Measurements from ENCODE around the gene AQP3.
"Not testable (repeated sequence)": the region's sequence is repeated elsewhere in the genome, so short reads cannot be mapped to it uniquely, and the experiment has no call there.

The AQP3 gene

DNA sequence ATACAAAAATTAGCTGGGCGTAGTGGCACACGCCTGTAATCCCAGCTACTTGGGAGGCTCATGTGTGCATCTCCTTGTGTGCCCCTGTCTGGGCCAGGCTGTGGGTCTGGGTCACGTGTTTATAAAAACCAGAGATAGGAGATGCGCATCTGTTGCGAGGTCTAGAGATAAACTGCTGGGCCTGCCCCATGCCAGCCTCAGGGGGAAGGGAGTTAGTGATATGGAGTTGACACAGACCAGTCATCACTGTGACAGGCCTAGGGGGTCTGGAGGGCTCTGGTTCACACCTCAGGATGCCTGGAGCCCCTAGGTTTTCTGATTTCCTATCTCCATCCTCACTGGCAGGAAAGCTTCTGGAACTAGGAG, 7.3 kb upstream of the AQP3 start:
- not testable (repeated sequence) for H3K27ac ChIP-seq (ENCODE audit: low read depth, low read length); H3K36me3 ChIP-seq (ENCODE audit: control insufficient read depth in 5 of 5, insufficient read depth in 5 of 5, low read length in 5 of 5); H3K4me3 ChIP-seq (ENCODE audit: low read depth in 1 of 5, low read length in 5 of 5); H3K4me1 ChIP-seq (ENCODE audit: control insufficient read depth in 5 of 5, insufficient read depth in 5 of 5, low read length in 5 of 5); H3K27me3 ChIP-seq (ENCODE audit: control insufficient read depth in 5 of 5, insufficient read depth in 4 of 5, low read length in 5 of 5); H3K9ac ChIP-seq (ENCODE audit: low read length in 5 of 5); H3K9me3 ChIP-seq (ENCODE audit: control insufficient read depth in 5 of 5, low read length in 5 of 5)

DNA sequence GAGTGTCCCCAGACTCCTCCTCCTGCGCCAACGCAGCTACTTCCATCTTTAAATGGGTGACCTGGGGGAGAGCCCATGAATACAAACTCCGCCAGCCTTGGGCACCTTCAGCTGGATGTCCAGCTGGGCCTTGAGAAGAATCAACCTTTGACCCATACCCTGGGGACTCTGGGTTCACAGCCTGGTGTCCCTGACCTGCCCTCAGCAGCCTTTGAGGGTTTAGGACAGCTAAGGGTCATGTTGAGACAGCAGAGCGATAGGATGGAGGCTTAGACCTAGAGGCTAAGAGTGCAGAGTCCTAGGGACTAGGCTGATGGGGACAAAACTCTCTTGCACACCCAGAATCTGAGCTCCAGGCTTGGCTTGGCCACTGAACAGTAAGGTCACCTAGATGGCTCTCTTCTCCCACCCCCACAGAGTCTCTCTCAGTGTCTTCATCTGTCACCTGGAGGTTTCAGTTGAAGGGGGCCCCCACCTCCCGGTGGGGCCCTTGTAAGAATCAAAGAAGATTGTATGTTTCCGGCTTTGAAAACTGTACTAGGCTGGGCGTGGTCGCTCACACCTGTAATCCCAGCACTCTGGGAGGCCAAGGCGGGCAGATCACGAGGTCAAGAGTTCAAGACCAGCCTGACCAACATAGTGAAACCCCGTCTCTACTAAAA, 6.7 kb upstream of the AQP3 start:
- Histone ChIP-seq H3K27ac (ENCODE audit: low read depth, low read length) (no peak overlapping the region), H3K9me3 (ENCODE audit: control insufficient read depth in 5 of 5, low read length in 5 of 5) (no peaks in the 10 kb centered on the region), H3K27me3 (ENCODE audit: control insufficient read depth in 5 of 5, insufficient read depth in 4 of 5, low read length in 5 of 5) (no peaks in the 10 kb centered on the region), H3K4me3 (ENCODE audit: low read depth in 1 of 5, low read length in 5 of 5) (no peak overlapping the region), H3K36me3 (ENCODE audit: control insufficient read depth in 5 of 5, insufficient read depth in 5 of 5, low read length in 5 of 5) (no peaks in the 10 kb centered on the region), H3K9ac (ENCODE audit: low read length in 5 of 5) (no peak overlapping the region), H3K4me1 (ENCODE audit: control insufficient read depth in 5 of 5, insufficient read depth in 5 of 5, low read length in 5 of 5) (no peaks in the 10 kb centered on the region)

DNA sequence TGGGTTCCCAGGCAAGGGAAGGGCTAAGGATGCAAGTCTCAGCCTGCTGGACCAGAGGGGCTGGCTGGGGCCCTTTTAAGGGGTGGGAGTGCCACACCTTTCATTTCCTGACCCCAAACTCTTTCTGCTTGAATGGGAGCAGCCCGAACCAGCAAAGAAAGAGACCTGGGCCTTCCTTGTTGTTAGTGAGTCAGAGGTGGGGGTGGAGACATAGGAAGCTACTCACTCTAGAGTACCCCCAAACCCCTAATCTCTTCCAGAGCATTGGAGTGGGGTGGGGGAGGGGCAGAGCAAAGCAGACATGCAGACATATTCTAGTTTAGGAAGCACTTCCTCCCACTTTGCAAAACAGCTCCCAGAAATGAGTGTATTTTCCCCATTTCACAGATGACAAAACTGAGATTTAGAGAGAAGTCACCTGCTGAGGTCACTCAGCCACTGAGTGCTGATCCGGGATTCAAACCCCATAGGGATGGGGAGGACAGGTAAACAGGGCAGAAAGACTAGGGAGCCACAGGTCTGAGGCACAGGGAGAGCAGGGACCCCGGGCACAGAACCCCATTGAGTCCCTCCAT, 6.0 kb upstream of the AQP3 start:
- Histone ChIP-seq H3K27ac (ENCODE audit: low read depth, low read length) (no peak overlapping the region), H3K4me1 (ENCODE audit: control insufficient read depth in 5 of 5, insufficient read depth in 5 of 5, low read length in 5 of 5) (no peaks in the 10 kb centered on the region), H3K36me3 (ENCODE audit: control insufficient read depth in 5 of 5, insufficient read depth in 5 of 5, low read length in 5 of 5) (no peaks in the 10 kb centered on the region), H3K9me3 (ENCODE audit: control insufficient read depth in 5 of 5, low read length in 5 of 5) (no peaks in the 10 kb centered on the region), H3K27me3 (ENCODE audit: control insufficient read depth in 5 of 5, insufficient read depth in 4 of 5, low read length in 5 of 5) (peaks cover 0 to under 1% (median 0%) of the 10 kb centered on the region in 5 donors), H3K4me3 (ENCODE audit: low read depth in 1 of 5, low read length in 5 of 5) (no peak overlapping the region), H3K9ac (ENCODE audit: low read length in 5 of 5) (no peak overlapping the region)

DNA sequence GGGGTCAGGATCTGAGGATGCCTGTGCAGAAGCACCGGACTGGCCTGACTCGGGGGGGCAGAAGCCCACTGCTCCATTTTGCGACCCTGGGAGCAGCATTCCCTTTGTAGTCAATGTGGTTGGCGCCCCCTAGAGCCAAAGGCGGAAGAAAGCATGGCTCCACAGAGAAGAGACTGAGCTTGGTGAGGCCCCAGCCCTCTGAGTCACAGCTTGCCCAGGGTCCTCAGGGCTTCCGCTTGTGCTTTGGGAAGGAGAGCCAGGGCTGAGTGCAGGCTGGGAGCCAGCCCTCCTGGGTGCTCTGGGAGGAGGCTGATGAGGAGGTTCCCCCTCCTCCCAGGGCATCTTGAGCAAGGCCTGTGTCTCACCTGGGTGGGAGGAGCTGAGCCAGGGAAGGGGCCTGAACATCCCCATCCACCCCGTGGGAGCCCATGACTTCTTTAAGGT, 5.5 kb upstream of the AQP3 start:
- H3K27ac ChIP-seq (ENCODE audit: low read depth, low read length): no peak overlapping the region

DNA sequence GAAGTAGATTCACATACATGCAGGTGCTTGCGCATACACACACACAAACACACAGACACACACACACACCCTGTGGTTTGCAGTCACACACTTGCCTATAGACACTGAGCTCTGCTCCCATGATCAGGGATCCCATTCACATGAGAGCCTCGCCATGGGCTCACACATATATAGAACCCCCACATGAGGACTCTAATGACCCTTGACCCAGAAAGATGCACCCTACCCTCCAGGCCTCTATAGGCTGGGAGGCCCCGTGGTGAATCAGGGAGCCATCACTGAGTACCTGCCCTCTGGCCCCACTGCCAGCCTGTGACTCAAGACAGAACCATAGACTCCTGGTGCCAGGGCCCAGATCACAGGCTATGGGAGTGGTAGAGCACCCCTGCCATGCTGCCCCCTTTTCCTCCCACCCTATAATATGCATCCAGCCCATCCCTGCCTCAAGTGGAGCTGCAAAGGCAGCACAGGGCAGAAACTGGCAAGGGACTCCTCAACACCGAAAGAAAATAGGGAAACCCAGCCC, 3.3 kb upstream of the AQP3 start:
- H3K9ac ChIP-seq (ENCODE audit: low read length in 5 of 5): no peak overlapping the region
- no peak overlapping the region for H3K4me3 ChIP-seq (ENCODE audit: low read depth in 1 of 5, low read length in 5 of 5)
- H3K36me3 ChIP-seq (ENCODE audit: control insufficient read depth in 5 of 5, insufficient read depth in 5 of 5, low read length in 5 of 5): no peaks in the 10 kb centered on the region
- no peak overlapping the region for H3K27ac ChIP-seq (ENCODE audit: low read depth, low read length)
- H3K9me3 ChIP-seq (ENCODE audit: control insufficient read depth in 5 of 5, low read length in 5 of 5): no peaks in the 10 kb centered on the region
- H3K27me3 ChIP-seq (ENCODE audit: control insufficient read depth in 5 of 5, insufficient read depth in 4 of 5, low read length in 5 of 5): peaks cover 0 to 6% (median 5%) of the 10 kb centered on the region in 5 donors
- peaks cover 2 to 19% (median 17%) of the 10 kb centered on the region in 5 donors for H3K4me1 ChIP-seq (ENCODE audit: control insufficient read depth in 5 of 5, insufficient read depth in 5 of 5, low read length in 5 of 5)

More for the DNA sequence above, 5.5 kb upstream of the AQP3 start:
- Histone ChIP-seq H3K4me3 (ENCODE audit: low read depth in 1 of 5, low read length in 5 of 5) (no peak overlapping the region), H3K4me1 (ENCODE audit: control insufficient read depth in 5 of 5, insufficient read depth in 5 of 5, low read length in 5 of 5) (peaks cover 0 to 5% (median 4%) of the 10 kb centered on the region in 5 donors), H3K27me3 (ENCODE audit: control insufficient read depth in 5 of 5, insufficient read depth in 4 of 5, low read length in 5 of 5) (peaks cover 0 to 5% (median 4%) of the 10 kb centered on the region in 5 donors), H3K9me3 (ENCODE audit: control insufficient read depth in 5 of 5, low read length in 5 of 5) (no peaks in the 10 kb centered on the region), H3K36me3 (ENCODE audit: control insufficient read depth in 5 of 5, insufficient read depth in 5 of 5, low read length in 5 of 5) (no peaks in the 10 kb centered on the region), H3K9ac (ENCODE audit: low read length in 5 of 5) (no peak overlapping the region)

DNA sequence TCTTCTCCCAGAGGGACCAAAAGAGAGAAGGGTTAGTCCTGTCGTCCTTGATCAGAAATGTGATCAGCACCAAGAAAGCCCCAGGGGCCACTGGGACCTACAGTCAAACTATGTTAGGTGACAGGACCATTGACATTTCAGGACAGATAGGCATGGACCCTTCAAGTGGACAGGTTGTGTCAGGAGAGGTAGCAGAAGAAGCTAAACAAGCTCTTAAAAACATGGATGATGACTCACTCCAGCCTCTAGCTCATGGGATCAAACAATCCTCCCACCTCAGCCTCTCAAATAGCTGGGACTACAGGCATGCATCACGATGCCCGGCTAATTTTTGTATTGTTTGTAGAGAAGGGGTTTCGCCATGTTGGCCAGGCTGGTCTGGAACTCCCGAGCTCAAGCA, 2.3 kb upstream of the AQP3 start:
- no peak overlapping the region for H3K9ac ChIP-seq (ENCODE audit: low read length in 5 of 5)
- no peak overlapping the region for H3K4me3 ChIP-seq (ENCODE audit: low read depth in 1 of 5, low read length in 5 of 5)
- H3K4me1 ChIP-seq (ENCODE audit: control insufficient read depth in 5 of 5, insufficient read depth in 5 of 5, low read length in 5 of 5): peaks cover 2 to 19% (median 17%) of the 10 kb centered on the region in 5 donors
- H3K36me3 ChIP-seq (ENCODE audit: control insufficient read depth in 5 of 5, insufficient read depth in 5 of 5, low read length in 5 of 5): no peaks in the 10 kb centered on the region
- H3K9me3 ChIP-seq (ENCODE audit: control insufficient read depth in 5 of 5, low read length in 5 of 5): no peaks in the 10 kb centered on the region
- H3K27me3 ChIP-seq (ENCODE audit: control insufficient read depth in 5 of 5, insufficient read depth in 4 of 5, low read length in 5 of 5): peaks cover 0 to 6% (median 5%) of the 10 kb centered on the region in 5 donors
- no peak overlapping the region for H3K27ac ChIP-seq (ENCODE audit: low read depth, low read length)

DNA sequence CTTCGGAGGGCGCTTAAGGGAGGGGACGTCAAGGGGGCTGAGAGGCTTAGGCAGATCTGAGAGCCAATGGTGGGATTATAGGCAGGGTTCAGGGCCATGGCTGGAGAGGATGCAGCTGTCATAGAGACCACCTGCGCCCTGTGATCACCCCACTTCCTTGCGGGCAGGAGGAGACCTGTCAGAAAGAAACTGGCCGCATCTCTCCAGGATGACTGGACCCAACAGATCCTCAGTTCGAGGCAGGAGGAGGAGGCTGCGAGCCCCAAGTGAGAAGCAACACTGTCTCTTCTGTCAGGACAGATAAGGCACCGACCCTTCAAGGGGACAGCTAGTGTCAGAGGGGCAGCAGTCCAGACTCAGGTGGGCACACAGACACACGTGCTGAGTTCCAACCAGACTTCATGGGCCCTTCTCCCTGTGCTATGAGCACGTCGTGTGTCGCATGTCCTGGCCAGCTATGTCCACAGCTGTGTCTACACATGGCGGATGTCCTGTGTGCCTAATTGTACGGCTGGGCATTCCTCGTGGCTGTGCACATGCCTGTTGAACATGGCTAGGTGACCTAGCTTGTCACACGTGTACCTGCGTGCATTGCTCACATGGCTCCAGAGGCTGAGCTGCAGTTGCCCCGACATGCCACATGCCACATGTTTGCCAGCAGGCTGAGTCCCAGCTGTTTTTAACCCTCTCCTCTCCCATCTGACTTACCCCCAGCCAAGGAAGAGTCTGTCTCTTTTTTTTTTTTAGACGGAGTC, 583 bp upstream of the AQP3 start:
- Histone ChIP-seq H3K4me3 (ENCODE audit: low read depth in 1 of 5, low read length in 5 of 5) (peak overlapping the region; percentile 50 to 70 (median 61)), H3K27ac (ENCODE audit: low read depth, low read length) (no peak overlapping the region), H3K9ac (ENCODE audit: low read length in 5 of 5) (peak overlapping the region in 2 of 5 donors; percentile 10 to 70), H3K36me3 (ENCODE audit: control insufficient read depth in 5 of 5, insufficient read depth in 5 of 5, low read length in 5 of 5) (no peaks in the 10 kb centered on the region), H3K4me1 (ENCODE audit: control insufficient read depth in 5 of 5, insufficient read depth in 5 of 5, low read length in 5 of 5) (peaks cover 2 to 19% (median 17%) of the 10 kb centered on the region in 5 donors), H3K9me3 (ENCODE audit: control insufficient read depth in 5 of 5, low read length in 5 of 5) (no peaks in the 10 kb centered on the region), H3K27me3 (ENCODE audit: control insufficient read depth in 5 of 5, insufficient read depth in 4 of 5, low read length in 5 of 5) (peaks cover 0 to 6% (median 6%) of the 10 kb centered on the region in 5 donors)

DNA sequence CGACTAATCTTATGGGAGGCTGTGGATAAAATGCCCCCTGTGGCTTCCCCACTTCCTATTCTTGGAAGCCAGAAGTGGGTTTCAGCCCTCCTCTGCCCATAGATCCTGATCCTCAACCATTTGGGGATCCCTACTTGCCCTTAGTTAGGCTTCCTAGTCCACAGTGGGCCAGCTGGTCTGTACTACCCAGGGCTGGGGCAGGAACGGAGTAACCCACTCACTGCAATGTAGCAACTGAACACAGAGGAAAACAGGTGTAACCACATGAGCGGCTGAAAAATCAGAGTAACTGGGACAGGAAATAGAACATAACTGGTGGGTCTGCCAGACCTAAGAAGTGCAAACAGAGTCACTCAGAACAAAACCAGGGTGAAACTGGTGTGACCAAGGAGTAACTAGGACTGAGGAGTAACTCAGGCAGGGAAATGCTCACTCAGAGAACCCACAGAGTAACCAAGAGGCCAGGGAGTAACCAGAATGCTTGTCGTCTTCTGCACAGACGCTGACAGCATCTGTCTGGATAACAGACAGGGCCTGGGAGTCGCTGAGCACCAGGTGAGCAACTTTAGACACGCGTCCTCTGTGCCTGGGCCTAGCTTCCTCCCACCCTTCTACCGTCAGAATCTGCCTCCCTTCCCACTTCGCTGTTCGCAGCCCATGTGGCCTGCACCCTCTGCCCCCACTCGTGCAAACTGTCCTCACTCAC, 1.0 kb downstream of the AQP3 start:
- Histone ChIP-seq H3K36me3 (ENCODE audit: control insufficient read depth in 5 of 5, insufficient read depth in 5 of 5, low read length in 5 of 5) (no peaks in the 10 kb centered on the region), H3K27ac (ENCODE audit: low read depth, low read length) (no peak overlapping the region), H3K9me3 (ENCODE audit: control insufficient read depth in 5 of 5, low read length in 5 of 5) (no peaks in the 10 kb centered on the region), H3K4me1 (ENCODE audit: control insufficient read depth in 5 of 5, insufficient read depth in 5 of 5, low read length in 5 of 5) (peaks cover 2 to 19% (median 17%) of the 10 kb centered on the region in 5 donors), H3K27me3 (ENCODE audit: control insufficient read depth in 5 of 5, insufficient read depth in 4 of 5, low read length in 5 of 5) (peaks cover 0 to 6% (median 6%) of the 10 kb centered on the region in 5 donors), H3K9ac (ENCODE audit: low read length in 5 of 5) (no peak overlapping the region), H3K4me3 (ENCODE audit: low read depth in 1 of 5, low read length in 5 of 5) (peak overlapping the region in 4 of 5 donors; percentile 7 to 70 (median 62))

DNA sequence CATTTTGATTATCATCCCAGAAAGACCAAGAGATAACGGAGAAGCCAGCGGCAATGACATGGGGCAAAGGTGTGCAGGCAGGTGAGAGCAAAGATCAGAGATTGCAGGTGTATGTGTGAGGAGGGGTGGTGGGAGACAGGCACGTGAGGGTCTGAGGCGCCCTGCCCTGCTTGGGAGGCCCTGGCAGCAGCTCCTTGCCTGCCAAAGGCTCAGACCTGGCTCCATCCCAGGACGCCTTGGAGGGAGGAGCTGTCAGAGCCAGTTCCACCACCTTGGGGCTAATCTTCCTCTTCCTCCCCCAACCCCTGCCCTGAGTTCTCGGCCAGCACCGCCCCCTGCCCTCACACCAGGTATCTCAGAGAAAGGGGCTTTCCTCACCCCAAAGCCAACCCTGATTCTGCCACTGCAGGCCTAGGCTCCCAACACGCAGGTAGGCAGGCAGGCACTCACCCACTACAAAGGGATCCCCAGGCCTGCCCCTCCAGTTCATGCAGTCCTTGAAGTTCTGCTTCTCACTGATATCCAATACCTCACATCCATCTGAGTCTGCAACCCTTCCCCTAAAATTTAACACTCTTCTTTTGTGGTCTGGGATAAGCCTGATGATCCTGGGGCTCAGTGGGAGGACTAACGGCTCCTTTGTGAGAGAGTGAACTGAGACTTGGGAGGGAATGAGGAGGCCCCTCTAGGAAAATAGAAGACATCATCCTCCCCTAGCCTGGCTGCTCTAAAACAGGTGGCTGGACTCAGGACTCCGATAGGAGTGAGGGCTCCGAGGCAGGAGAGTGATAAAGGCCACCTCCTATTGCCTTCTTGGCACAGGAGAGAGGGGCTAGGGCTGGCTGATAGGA, 1.8 kb downstream of the AQP3 start:
- H3K9ac ChIP-seq (ENCODE audit: low read length in 5 of 5): no peak overlapping the region
- H3K27ac ChIP-seq (ENCODE audit: low read depth, low read length): no peak overlapping the region
- H3K4me1 ChIP-seq (ENCODE audit: control insufficient read depth in 5 of 5, insufficient read depth in 5 of 5, low read length in 5 of 5): peaks cover 2 to 19% (median 17%) of the 10 kb centered on the region in 5 donors
- no peak overlapping the region for H3K4me3 ChIP-seq (ENCODE audit: low read depth in 1 of 5, low read length in 5 of 5)
- H3K36me3 ChIP-seq (ENCODE audit: control insufficient read depth in 5 of 5, insufficient read depth in 5 of 5, low read length in 5 of 5): no peaks in the 10 kb centered on the region
- peaks cover 0 to 6% (median 6%) of the 10 kb centered on the region in 5 donors for H3K27me3 ChIP-seq (ENCODE audit: control insufficient read depth in 5 of 5, insufficient read depth in 4 of 5, low read length in 5 of 5)
- H3K9me3 ChIP-seq (ENCODE audit: control insufficient read depth in 5 of 5, low read length in 5 of 5): no peaks in the 10 kb centered on the region
